Muscle layer of duodenum (tissue), 2 donors: Measurements from ENCODE around the gene CELSR3.

ENCODE experiments used
- H3K27ac ChIP-seq: one replicate; pipeline ENCODE4 v1.7.0; 2013; ENCODE audit warnings: mild to moderate bottlenecking, low read length
- H3K27me3 ChIP-seq: one replicate; pipeline ENCODE4 v1.7.0; 2013; ENCODE audit warnings: low read depth, mild to moderate bottlenecking, control low read depth, low read length
- H3K36me3 ChIP-seq, 2 donors: one replicate each; pipeline ENCODE4 v1.7.0; 2013; ENCODE audit warnings: low read length in 2 of 2, control low read depth in 1 of 2, mild to moderate bottlenecking in 1 of 2; ENCODE audit not compliant: insufficient read depth in 2 of 2, control insufficient read depth in 1 of 2
- H3K4me1 ChIP-seq, 2 donors: one replicate each; pipeline ENCODE4 v1.7.0; 2013; ENCODE audit warnings: low read length in 2 of 2, mild to moderate bottlenecking in 2 of 2, control low read depth in 1 of 2, moderate library complexity in 1 of 2; ENCODE audit not compliant: insufficient read depth in 2 of 2, control insufficient read depth in 1 of 2
- H3K4me3 ChIP-seq, 2 donors: one replicate each; pipeline ENCODE4 v1.7.0; 2013; ENCODE audit warnings: low read length in 2 of 2, low read depth in 1 of 2, mild to moderate bottlenecking in 1 of 2
- H3K9me3 ChIP-seq, 2 donors: one replicate each; pipeline ENCODE4 v1.7.0; 2013; ENCODE audit warnings: low read length in 2 of 2, control low read depth in 1 of 2, mild to moderate bottlenecking in 1 of 2; ENCODE audit not compliant: control insufficient read depth in 1 of 2
- donor health status: healthy.

Gene CELSR3

GRCh38 chr3:48656841-48657281, 5.8 kb downstream of the CELSR3 start:
- no peak overlapping the region for H3K27ac ChIP-seq

GRCh38 chr3:48656061-48656840, 6.4 kb downstream of the CELSR3 start:
- Histone ChIP-seq H3K27ac (no peak overlapping the region), H3K4me1 (peaks cover 0 to 17% of the 10 kb centered on the region in 2 donors), H3K4me3 (peak overlapping the region; percentile 33 to 64), H3K36me3 (no peaks in the 10 kb centered on the region), H3K27me3 (peaks cover 6% of the 10 kb centered on the region), H3K9me3 (no peaks in the 10 kb centered on the region)

More at GRCh38 chr3:48656841-48657281, 5.8 kb downstream of the CELSR3 start:
- Histone ChIP-seq H3K4me1 (peaks cover 0 to 23% of the 10 kb centered on the region in 2 donors), H3K36me3 (no peaks in the 10 kb centered on the region), H3K9me3 (no peaks in the 10 kb centered on the region), H3K27me3 (peaks cover 7% of the 10 kb centered on the region), H3K4me3 (peak overlapping the region; percentile 3 to 64)

- Histone ChIP-seq H3K27ac (no peak overlapping the region), H3K27me3 (peaks cover 3% of the 10 kb centered on the region), H3K36me3 (no peaks in the 10 kb centered on the region), H3K4me3 (peak overlapping the region in 1 of 2 donors; percentile 64), H3K9me3 (no peaks in the 10 kb centered on the region), H3K4me1 (peaks cover 0 to 12% of the 10 kb centered on the region in 2 donors)
Observed at GRCh38 chr3:48655606-48656005, 7.1 kb downstream of the CELSR3 start.

GRCh38 chr3:48655063-48655462, 7.6 kb downstream of the CELSR3 start:
- Histone ChIP-seq H3K27me3 (peaks cover 3% of the 10 kb centered on the region), H3K36me3 (no peaks in the 10 kb centered on the region), H3K4me3 (peak overlapping the region in 1 of 2 donors; percentile 64), H3K4me1 (peaks cover 0 to 12% of the 10 kb centered on the region in 2 donors), H3K27ac (no peak overlapping the region), H3K9me3 (no peaks in the 10 kb centered on the region)

- Histone ChIP-seq H3K4me1 (peaks cover 0 to 12% of the 10 kb centered on the region in 2 donors), H3K36me3 (no peaks in the 10 kb centered on the region), H3K4me3 (no peak overlapping the region), H3K27ac (no peak overlapping the region), H3K27me3 (peaks cover 3% of the 10 kb centered on the region), H3K9me3 (no peaks in the 10 kb centered on the region)
Observed at GRCh38 chr3:48652923-48653715, 9.6 kb downstream of the CELSR3 start.

GRCh38 chr3:48651771-48652170, 10.9 kb downstream of the CELSR3 start:
- Histone ChIP-seq H3K27ac (no peak overlapping the region), H3K9me3 (no peaks in the 10 kb centered on the region), H3K36me3 (no peaks in the 10 kb centered on the region), H3K4me3 (no peak overlapping the region), H3K27me3 (peaks cover 3% of the 10 kb centered on the region), H3K4me1 (peaks cover 0 to 7% of the 10 kb centered on the region in 2 donors)

GRCh38 chr3:48650723-48651122, 12.0 kb downstream of the CELSR3 start:
- H3K27me3 ChIP-seq, result peaks cover 3% of the 10 kb centered on the region
- no peaks in the 10 kb centered on the region for H3K4me1 ChIP-seq
- no peak overlapping the region for H3K27ac ChIP-seq
- no peak overlapping the region for H3K4me3 ChIP-seq
- H3K9me3 ChIP-seq, result no peaks in the 10 kb centered on the region
- no peaks in the 10 kb centered on the region for H3K36me3 ChIP-seq

- Histone ChIP-seq H3K27me3 (no peaks in the 10 kb centered on the region), H3K4me1 (no peaks in the 10 kb centered on the region), H3K27ac (no peak overlapping the region), H3K9me3 (no peaks in the 10 kb centered on the region), H3K36me3 (no peaks in the 10 kb centered on the region), H3K4me3 (no peak overlapping the region)
Observed at GRCh38 chr3:48648188-48648850, 14.4 kb downstream of the CELSR3 start.

- H3K36me3 ChIP-seq, result no peaks in the 10 kb centered on the region
- H3K9me3 ChIP-seq, result no peaks in the 10 kb centered on the region
- H3K27ac ChIP-seq, result no peak overlapping the region
- H3K4me3 ChIP-seq, result no peak overlapping the region
- H3K4me1 ChIP-seq, result no peaks in the 10 kb centered on the region
- no peaks in the 10 kb centered on the region for H3K27me3 ChIP-seq
Observed at GRCh38 chr3:48647714-48648113, 15.0 kb downstream of the CELSR3 start.

- Histone ChIP-seq H3K4me1 (no peaks in the 10 kb centered on the region), H3K36me3 (no peaks in the 10 kb centered on the region), H3K9me3 (no peaks in the 10 kb centered on the region), H3K4me3 (no peak overlapping the region), H3K27ac (no peak overlapping the region), H3K27me3 (no peaks in the 10 kb centered on the region)
Observed at GRCh38 chr3:48644898-48645760, 17.6 kb downstream of the CELSR3 start.
